PC-9 (cell line): ENCODE data around the gene HSD17B2.

Source experiments
- CTCF ChIP-seq: fragments of 200-600 bp; sonication (generic); conservative IDR thresholded peaks from 2 replicates; pipeline ENCODE4 v1.6.1; 2017; ENCODE audit warnings: mixed run types, antibody characterized with exemption, mild to moderate bottlenecking, moderate library complexity
- EZH2 ChIP-seq: fragments of 200-600 bp; sonication (generic); IDR thresholded peaks from 2 replicates; pipeline ENCODE4 v1.8.0; 2017; ENCODE audit warnings: antibody characterized with exemption, low read depth

- TF ChIP-seq CTCF (no peak), EZH2 (no peak)
These were observed 76.9 kb downstream of the HSD17B2 start for GRCh38 chr16:82111944-82112343.
